Measurements from ENCODE around the gene PSD.
A peak's percentile ranks its signal among the peaks of the same experiment; 100 is the strongest.

The PSD gene

GRCh38 chr10:102402512-102402896 lies 16.1 kb downstream of the PSD start:
- DNase-seq: no peak

DNA sequence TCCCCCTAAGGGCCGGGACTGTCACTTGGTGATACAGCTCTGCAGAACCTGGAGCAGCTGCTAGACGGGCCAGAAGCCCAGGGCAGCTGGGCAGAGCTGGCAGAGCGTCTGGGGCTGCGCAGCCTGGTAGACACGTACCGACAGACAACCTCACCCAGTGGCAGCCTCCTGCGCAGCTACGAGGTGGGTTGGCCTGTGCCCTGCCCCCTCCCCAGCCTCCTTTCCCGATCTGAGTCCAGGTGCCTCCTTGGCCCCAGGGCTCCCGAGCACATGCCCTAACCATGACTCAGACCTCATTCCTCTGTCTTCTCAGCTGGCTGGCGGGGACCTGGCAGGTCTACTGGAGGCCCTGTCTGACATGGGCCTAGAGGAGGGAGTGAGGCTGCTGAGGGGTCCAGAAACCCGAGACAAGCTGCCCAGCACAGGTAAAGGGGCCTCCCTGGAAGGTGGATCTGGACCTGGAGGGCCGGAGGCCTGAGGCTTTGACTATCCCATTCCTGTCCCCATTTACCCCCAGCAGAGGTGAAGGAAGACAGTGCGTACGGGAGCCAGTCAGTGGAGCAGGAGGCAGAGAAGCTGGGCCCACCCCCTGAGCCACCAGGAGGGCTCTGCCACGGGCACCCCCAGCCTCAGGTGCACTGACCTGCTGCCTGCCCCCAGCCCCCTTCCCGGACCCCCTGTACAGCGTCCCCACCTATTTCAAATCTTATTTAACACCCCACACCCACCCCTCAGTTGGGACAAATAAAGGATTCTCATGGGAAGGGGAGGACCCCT lies 16.7 kb downstream of the PSD start:
- DNase-seq: no peak

- no peak for DNase-seq
Observed at GRCh38 chr10:102401342-102401654, 17.3 kb downstream of the PSD start.

- no peak for DNase-seq
Observed at GRCh38 chr10:102400598-102401341, 17.8 kb downstream of the PSD start.

- no peak for DNase-seq
Observed at GRCh38 chr10:102400076-102400475, 18.5 kb downstream of the PSD start.

- peak; percentile 90 for DNase-seq
Observed at GRCh38 chr10:102399217-102400021, 19.2 kb downstream of the PSD start.

DNA sequence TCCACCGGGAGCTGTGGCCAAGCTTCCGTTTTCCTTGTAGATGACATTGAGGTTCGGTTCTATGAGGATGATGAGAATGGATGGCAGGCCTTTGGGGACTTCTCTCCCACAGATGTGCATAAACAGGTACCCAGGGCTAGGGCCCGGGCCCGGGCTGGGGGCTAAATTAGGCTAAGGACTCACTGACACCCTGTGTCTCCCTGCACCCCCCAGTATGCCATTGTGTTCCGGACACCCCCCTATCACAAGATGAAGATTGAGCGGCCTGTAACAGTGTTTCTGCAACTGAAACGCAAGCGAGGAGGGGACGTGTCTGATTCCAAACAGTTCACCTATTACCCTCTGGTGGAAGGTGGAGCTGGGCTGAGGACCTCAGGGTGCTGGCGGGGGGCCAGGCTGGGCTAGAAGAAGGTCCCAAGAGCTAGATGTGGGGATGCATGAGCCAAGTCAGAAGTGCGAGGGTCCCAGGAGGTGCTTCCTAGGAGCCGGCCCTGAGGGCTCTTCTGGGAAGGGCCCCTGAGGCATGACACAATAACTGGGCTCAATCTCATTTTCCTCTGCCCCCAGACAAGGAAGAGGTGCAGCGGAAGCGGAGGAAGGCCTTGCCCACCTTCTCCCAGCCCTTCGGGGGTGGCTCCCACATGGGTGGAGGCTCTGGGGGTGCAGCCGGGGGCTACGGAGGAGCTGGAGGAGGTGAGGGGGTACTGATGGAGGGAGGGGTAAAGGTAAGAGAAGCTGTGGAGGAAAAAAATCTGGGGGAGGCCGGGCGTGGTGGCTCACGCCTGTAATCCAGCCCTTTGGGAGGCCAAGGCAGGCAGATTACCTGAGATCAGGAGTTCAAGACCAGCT lies 20.2 kb downstream of the PSD start:
- no peak for DNase-seq

DNA sequence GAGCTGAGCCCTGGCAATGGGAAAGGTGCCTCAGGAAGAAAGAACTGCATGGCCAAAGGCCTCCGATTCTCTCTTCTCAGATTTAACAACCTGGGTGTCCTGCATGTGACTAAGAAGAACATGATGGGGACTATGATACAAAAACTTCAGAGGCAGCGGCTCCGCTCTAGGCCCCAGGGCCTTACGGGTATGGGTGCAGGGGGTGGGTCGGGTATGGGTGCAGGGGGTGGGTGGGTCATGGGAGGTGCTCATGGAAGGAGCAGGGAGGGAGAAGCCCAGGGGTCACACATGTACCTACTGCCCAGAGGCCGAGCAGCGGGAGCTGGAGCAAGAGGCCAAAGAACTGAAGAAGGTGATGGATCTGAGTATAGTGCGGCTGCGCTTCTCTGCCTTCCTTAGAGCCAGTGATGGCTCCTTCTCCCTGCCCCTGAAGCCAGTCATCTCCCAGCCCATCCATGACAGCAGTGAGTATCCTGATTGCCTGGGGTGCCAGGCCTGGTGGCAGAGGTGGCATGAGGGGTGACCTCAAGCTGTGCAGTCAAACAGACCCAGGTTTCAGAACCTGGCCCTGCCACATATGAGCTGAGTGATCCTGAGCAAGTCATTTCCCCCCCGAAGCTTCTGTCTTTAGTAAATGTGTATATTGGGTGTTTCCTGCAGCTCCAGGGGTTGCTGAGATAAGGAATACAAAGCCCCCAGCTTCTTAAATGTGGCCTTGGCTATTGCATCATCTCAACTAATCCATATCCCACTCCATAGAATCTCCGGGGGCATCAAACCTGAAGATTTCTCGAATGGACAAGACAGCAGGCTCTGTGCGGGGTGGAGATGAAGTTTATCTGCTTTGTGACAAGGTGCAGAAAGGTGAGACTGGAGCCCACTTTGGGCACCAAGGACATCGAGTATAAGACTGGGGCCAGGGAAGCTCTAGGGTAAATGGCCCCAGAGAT lies 21.1 kb downstream of the PSD start:
- no peak for DNase-seq

GRCh38 chr10:102396730-102397151 lies 21.8 kb downstream of the PSD start:
- DNase-seq: no peak

DNA sequence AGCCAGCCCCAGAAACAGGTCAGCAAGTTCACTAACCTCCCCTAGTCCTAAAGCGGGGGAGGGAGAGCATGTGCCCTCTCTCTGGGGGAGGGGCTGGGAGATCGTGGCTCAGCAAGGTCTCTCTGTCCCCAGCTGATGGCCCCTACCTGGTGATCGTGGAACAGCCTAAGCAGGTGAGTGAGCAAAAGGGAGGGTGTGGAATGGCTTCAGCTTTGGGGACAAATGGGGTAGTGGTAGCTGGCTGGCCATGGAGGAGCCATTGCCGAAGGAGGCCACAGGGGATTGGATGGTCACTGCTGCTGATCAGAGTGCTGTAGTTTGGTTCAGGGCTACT lies 22.3 kb downstream of the PSD start:
- DNase-seq: no peak

DNA sequence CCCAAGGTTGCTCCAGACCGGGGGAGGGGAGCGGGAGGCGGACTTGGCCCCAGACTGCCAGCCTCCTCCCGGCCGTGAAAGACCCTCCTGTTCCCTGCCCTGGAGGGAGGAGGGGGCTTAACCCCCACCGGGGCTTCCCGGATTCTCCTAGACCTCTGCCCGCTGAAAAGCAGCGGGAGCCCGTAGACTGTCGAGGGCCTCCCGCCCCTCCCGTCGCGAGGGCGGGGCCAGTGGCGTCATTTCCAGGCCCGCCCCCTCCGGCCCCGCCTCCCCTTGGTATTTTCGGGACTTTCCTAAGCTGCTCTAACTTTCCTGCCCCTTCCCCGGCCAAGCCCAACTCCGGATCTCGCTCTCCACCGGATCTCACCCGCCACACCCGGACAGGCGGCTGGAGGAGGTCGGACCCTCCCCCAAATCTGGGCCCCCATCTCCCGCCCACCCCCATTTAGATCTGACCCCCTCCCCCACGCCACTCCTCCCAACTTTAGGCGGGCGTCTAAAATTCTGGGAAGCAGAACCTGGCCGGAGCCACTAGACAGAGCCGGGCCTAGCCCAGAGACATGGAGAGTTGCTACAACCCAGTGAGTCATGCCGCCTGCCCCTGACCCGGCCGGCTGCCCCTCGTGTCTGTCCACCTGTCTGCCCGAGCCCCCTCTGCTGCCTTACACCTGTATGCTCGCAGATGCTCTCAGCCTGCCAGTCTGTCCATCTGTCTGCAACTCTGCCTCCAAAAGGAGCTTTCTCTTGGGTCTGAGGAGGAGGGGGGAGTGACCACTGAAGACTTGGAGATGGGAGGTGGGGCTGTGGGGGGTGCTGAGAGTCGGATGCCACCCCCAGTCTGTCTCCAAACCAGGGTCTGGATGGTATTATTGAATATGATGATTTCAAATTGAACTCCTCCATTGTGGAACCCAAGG lies 22.9 kb downstream of the PSD start, which contains the start of gene NFKB2:
TSS of gene NFKB2 (plus strand) at position 306 of the 917 bp plus-strand sequence. CDS start at position 561, 255 bp downstream.
- DNase-seq: peak; percentile 92

DNA sequence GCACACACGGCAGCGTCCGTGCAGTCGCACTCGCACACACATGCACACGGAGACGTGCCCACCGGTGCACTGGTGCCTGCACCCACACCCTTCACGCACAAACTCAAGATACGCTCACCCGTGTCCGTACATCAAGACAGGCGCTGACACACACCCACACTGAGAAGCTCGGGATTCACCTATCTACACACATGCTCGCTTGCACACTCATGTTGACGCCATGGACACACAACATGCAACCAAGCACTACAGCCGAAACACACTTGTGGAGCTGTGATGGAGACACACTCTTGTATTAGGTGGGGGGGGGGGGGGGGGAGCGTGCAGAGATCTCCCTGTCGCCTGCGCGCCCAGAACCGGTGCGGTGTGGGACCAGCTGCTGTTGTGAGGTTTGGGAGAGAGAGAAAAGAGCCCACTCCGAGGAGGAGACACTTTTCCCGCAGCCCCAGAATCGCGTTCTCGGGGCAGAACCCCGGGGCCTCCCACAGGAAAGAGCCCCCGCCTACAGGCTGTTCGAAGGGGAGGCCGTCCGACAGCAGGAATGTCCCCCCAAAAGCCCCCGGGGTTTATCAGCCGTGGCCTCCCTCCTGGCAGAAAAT lies 23.7 kb downstream of the PSD start:
- DNase-seq: peak; percentile 54

- DNase-seq: peak; percentile 98
Observed at GRCh38 chr10:102394079-102394800, 24.3 kb downstream of the PSD start.

DNA sequence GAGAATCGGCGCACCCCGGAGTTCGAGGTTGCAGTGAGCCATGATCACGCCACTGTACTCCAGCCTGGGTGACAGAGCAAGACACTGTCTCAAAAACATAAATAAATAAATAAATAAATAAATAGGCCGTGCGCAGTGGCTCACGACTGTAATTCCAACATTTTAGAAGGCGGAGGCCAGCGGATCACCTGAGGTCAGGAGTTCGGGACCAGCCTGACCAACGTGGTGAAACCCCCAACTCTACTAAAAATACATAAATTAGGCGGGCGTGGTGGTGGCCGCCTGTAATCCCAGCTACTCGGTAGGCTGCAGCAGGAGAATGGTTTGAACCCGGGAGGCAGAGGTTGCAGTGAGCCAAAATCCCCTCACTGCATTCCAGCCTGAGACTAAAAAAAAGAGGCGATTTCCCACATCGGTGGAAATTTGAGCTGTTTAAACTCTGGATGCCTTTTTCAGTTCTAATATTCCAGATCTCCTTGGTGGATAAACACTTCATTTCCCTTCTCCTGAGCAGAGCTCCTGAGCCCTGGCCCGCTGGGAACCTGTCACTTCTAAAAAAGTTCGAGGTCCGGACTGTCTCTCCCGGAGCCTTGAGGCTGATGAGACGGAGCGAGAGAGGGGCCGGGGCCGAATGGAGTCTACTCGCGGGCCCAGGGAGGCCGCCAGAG lies 25.0 kb downstream of the PSD start:
- no peak for DNase-seq

DNA sequence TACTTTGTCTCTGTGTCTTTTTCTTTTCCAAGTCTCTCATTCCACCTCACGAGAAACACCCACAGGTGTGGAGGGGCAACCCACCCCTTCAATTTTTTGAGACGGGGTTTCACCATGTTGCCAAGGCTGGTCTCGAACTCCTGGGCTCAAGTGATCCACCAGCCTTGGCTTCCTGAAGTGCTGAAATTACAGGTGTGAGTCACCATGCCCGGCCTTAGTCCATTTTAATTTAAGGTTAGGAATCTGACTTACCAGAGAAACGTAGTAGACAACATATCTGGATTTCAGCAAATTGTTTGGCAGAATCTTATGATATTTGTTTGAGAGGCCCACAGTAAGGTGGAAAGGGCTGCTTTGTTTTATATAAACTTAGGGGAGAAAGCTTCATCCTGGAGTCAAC lies 26.3 kb downstream of the PSD start:
- DNase-seq: no peak

GRCh38 chr10:102389894-102390293 lies 28.7 kb downstream of the PSD start:
- DNase-seq: no peak

GRCh38 chr10:102384606-102385429 lies 33.8 kb downstream of the PSD start:
- DNase-seq: no peak

DNA sequence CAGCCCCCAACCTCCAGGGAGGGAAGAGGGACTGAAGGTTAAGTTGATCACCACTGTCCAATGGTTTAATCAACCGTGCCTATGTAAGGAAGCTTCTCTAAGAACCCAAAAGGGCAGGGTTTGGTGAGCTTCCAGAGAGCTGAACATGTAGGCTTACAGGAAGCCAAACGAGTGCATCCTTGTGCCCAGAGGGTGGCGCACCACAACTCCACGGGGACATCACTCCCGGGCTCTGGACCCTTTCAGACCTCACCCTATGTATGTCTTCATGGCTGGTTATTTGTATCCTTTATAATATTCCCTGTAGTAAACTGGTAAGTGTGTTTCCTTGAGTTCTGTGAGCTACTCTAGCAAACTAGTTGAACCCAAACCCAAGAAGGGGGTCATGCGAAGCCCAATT lies 34.5 kb downstream of the PSD start:
- DNase-seq: no peak
